HCT116 (cell line): Measurements from ENCODE around the gene KHNYN.

Experiments used
- EZH2 ChIP-seq: fragments of 200-600 bp; sonication (generic); IDR thresholded peaks from 2 replicates; pipeline ENCODE4 v1.6.1; 2017; ENCODE audit warnings: antibody characterized with exemption, mixed run types
- RAD21 ChIP-seq: IDR thresholded peaks from 2 replicates; pipeline ENCODE4 v1.6.1; 2012; ENCODE audit warnings: low read depth, mild to moderate bottlenecking
- YY1 ChIP-seq: IDR thresholded peaks from 2 replicates; pipeline ENCODE4 v1.6.1; 2011; ENCODE audit warnings: low read length, low read depth, moderate library complexity, mild to moderate bottlenecking; ENCODE audit not compliant: insufficient replicate concordance; ENCODE audit errors: extremely low read depth
- TF ChIP-seq, protein P1 (sequence below), 3 experiments: fragments of 200-600 bp in 1 of 3; sonication (generic) in 1 of 3; IDR thresholded peaks in 2 of 3; conservative IDR thresholded peaks in 1 of 3; 2 replicates each; pipeline ENCODE4 v1.5.1; 2012 to 2017; ENCODE audit warnings: low read depth in 2 of 3, low read length in 2 of 3, antibody characterized with exemption in 1 of 3, borderline replicate concordance in 1 of 3, control low read depth in 1 of 3, mild to moderate bottlenecking in 1 of 3, mixed read lengths in 1 of 3, mixed run types in 1 of 3, moderate library complexity in 1 of 3; ENCODE audit not compliant: insufficient read depth in 1 of 3

DNA sequence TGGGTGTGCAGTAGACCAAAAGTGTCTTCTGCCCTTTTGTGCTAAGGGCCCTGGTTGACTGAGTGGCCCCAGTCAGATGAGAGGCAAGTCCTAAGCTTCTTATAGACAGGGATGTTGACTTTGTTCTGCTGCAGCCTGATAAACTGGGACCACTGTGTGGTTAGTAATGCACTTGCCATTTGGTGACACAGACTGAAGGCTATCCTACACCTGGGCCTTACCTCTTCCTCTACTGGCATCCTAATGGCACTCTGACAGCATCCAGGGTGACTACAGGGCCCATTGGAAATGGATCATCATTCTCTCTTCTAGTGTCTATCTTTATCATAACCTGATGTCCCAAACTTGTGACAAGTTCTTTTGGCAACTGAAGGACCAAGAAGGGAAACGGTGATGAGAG, 9.5 kb downstream of the KHNYN start:
- TF ChIP-seq EZH2 (no peak), YY1 (no peak), RAD21 (no peak)
- TF ChIP-seq, protein P1, sequence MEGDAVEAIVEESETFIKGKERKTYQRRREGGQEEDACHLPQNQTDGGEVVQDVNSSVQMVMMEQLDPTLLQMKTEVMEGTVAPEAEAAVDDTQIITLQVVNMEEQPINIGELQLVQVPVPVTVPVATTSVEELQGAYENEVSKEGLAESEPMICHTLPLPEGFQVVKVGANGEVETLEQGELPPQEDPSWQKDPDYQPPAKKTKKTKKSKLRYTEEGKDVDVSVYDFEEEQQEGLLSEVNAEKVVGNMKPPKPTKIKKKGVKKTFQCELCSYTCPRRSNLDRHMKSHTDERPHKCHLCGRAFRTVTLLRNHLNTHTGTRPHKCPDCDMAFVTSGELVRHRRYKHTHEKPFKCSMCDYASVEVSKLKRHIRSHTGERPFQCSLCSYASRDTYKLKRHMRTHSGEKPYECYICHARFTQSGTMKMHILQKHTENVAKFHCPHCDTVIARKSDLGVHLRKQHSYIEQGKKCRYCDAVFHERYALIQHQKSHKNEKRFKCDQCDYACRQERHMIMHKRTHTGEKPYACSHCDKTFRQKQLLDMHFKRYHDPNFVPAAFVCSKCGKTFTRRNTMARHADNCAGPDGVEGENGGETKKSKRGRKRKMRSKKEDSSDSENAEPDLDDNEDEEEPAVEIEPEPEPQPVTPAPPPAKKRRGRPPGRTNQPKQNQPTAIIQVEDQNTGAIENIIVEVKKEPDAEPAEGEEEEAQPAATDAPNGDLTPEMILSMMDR (IDR thresholded peaks at IDR 0.05 in 2 of 3, conservative IDR thresholded peaks at IDR 0.05 in 1 of 3; ENCODE audit: borderline replicate concordance in 1 of 3, insufficient read depth in 1 of 3, low read depth in 2 of 3, low read length in 2 of 3), result no peak
